ENCODE results near the gene SCUBE3.

Gene SCUBE3

GRCh38 chr6:35248300-35248699 is 34.5 kb downstream of the SCUBE3 start:
- TF ChIP-seq CTCF (IDR thresholded peaks at IDR 0.05; ENCODE audit: control insufficient read depth, extremely low read depth, insufficient read depth), result no peak
- DNase-seq (ENCODE audit: low read depth), result no peak
- H3K4me3 ChIP-seq (ENCODE audit: low read depth, low read length), result no peak overlapping the region

GRCh38 chr6:35248965-35249364 is 35.2 kb downstream of the SCUBE3 start:
- H3K4me3 ChIP-seq (ENCODE audit: low read depth, low read length), result no peak overlapping the region
- no peak for DNase-seq (ENCODE audit: low read depth)
- TF ChIP-seq CTCF (IDR thresholded peaks at IDR 0.05; ENCODE audit: control insufficient read depth, extremely low read depth, insufficient read depth), result no peak

GRCh38 chr6:35251949-35252348 is 38.2 kb downstream of the SCUBE3 start:
- DNase-seq (ENCODE audit: low read depth), result no peak
- no peak for TF ChIP-seq CTCF (IDR thresholded peaks at IDR 0.05; ENCODE audit: control insufficient read depth, extremely low read depth, insufficient read depth)
- no peak overlapping the region for H3K4me3 ChIP-seq (ENCODE audit: low read depth, low read length)

- no peak overlapping the region for H3K4me3 ChIP-seq (ENCODE audit: low read depth, low read length)
- TF ChIP-seq CTCF (IDR thresholded peaks at IDR 0.05; ENCODE audit: control insufficient read depth, extremely low read depth, insufficient read depth), result no peak
- DNase-seq (ENCODE audit: low read depth), result no peak
These were observed 39.5 kb downstream of the SCUBE3 start for GRCh38 chr6:35253249-35253648.

- DNase-seq (ENCODE audit: low read depth), result no peak
- TF ChIP-seq CTCF (IDR thresholded peaks at IDR 0.05; ENCODE audit: control insufficient read depth, extremely low read depth, insufficient read depth), result no peak
- H3K4me3 ChIP-seq (ENCODE audit: low read depth, low read length), result peak overlapping the region; percentile 87
These were observed 44.6 kb downstream of the SCUBE3 start for GRCh38 chr6:35258336-35258735.

GRCh38 chr6:35258858-35259193 is 45.1 kb downstream of the SCUBE3 start:
- no peak for TF ChIP-seq CTCF (IDR thresholded peaks at IDR 0.05; ENCODE audit: control insufficient read depth, extremely low read depth, insufficient read depth)
- peak overlapping the region; percentile 87 for H3K4me3 ChIP-seq (ENCODE audit: low read depth, low read length)
- DNase-seq (ENCODE audit: low read depth), result no peak

GRCh38 chr6:35259194-35259947 is 45.6 kb downstream of the SCUBE3 start, which contains the start of gene ZNF76:
Gene ZNF76 (plus strand): TSS chr6:35259735. CDS start chr6:35281152, 21,417 bp downstream.
- peak within 1 kb of the TSS; percentile 87 for H3K4me3 ChIP-seq (ENCODE audit: low read depth, low read length)
- no peak for TF ChIP-seq CTCF (IDR thresholded peaks at IDR 0.05; ENCODE audit: control insufficient read depth, extremely low read depth, insufficient read depth)
- peak; percentile 90 for DNase-seq (ENCODE audit: low read depth)

All from LNCaP clone FGC (cell line).